ENCODE data around the gene FAM107B. TPM values are rescaled to one million over a fixed set of nuclear protein-coding genes. Genes with fewer than 3 reads are reported as not detected.

Gene FAM107B
- total and polyA plus RNA-seq, 12 donors, result 2.6 to 18.5 (median 6.2) TPM

DNA sequence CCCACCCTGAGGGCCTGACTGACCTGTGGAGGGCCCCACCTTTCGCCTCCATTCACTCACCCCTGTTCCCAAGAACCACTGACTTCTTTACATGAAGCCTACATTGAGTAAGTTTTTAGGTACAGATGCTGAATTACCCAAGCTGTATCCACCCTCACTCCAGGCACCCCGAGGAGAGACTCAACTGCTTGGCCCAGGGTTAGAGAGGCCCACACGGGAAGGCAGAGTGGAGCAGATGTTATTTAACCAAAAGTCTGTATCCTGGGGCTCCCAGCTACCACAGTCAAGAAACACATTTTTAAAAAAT lies 230.8 kb downstream of the FAM107B start:
- H3K27me3 ChIP-seq, result no peaks in the 10 kb centered on the region
- DNase-seq, result no peak
- H3K36me3 ChIP-seq, result peaks cover 0 to 10% (median 0%) of the 10 kb centered on the region in 9 donors
- WGBS, 2 donors, result 88 to 94% methylated on average over 3 of the region's 3 CpGs
- intact Hi-C loops (cut with DNase I), result loop anchor here in 3 of 10 donors (5.0 to 10.0 kb wide), 3 partner anchors 278 to 349 kb away; no protein-coding TSS in a partner anchor
- TF ChIP-seq, protein P1, sequence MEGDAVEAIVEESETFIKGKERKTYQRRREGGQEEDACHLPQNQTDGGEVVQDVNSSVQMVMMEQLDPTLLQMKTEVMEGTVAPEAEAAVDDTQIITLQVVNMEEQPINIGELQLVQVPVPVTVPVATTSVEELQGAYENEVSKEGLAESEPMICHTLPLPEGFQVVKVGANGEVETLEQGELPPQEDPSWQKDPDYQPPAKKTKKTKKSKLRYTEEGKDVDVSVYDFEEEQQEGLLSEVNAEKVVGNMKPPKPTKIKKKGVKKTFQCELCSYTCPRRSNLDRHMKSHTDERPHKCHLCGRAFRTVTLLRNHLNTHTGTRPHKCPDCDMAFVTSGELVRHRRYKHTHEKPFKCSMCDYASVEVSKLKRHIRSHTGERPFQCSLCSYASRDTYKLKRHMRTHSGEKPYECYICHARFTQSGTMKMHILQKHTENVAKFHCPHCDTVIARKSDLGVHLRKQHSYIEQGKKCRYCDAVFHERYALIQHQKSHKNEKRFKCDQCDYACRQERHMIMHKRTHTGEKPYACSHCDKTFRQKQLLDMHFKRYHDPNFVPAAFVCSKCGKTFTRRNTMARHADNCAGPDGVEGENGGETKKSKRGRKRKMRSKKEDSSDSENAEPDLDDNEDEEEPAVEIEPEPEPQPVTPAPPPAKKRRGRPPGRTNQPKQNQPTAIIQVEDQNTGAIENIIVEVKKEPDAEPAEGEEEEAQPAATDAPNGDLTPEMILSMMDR (IDR thresholded peaks at IDR 0.05), result no peak
- no peaks in the 10 kb centered on the region for H3K9me3 ChIP-seq
- no peak overlapping the region for H3K4me3 ChIP-seq
- peak overlapping the region in 6 of 10 donors; percentile 4 to 79 (median 31) for H3K27ac ChIP-seq
- no peak for ATAC-seq
- peaks cover 0 to 46% (median 8%) of the 10 kb centered on the region in 9 donors for H3K4me1 ChIP-seq

- Histone ChIP-seq H3K27me3 (no peaks in the 10 kb centered on the region), H3K4me1 (peaks cover 0 to 46% (median 8%) of the 10 kb centered on the region in 9 donors), H3K9me3 (no peaks in the 10 kb centered on the region), H3K36me3 (peaks cover 0 to 10% (median 0%) of the 10 kb centered on the region in 9 donors), H3K4me3 (no peak overlapping the region), H3K27ac (peak overlapping the region in 8 of 10 donors; percentile 4 to 79 (median 42))
- TF ChIP-seq, protein P1 (IDR thresholded peaks at IDR 0.05), result peak in 6 of 9 donors; percentile 18 to 53 (median 39)
- 47 to 63% methylated on average over 11 of the region's 11 CpGs for WGBS, 2 donors
- intact Hi-C loops (cut with DNase I), result loop anchor here in 3 of 10 donors (5.0 to 10.0 kb wide), 3 partner anchors 279 to 348 kb away; no protein-coding TSS in a partner anchor
- peak; percentile 44 to 88 (median 79) for ATAC-seq
- DNase-seq, result peak in 1 of 2 donors; percentile 37
These were observed 231.4 kb downstream of the FAM107B start for GRCh38 chr10:14543046-14543903.

- Histone ChIP-seq H3K27me3 (no peaks in the 10 kb centered on the region), H3K4me1 (peaks cover 0 to 49% (median 10%) of the 10 kb centered on the region in 9 donors), H3K9me3 (no peaks in the 10 kb centered on the region), H3K36me3 (peaks cover 0 to 6% (median 0%) of the 10 kb centered on the region in 9 donors), H3K27ac (no peak overlapping the region), H3K4me3 (no peak overlapping the region)
- ATAC-seq (no peak), DNase-seq (no peak)
- TF ChIP-seq, protein P1 (IDR thresholded peaks at IDR 0.05), result no peak
- intact Hi-C loops (cut with DNase I), result loop anchor here in 3 of 10 donors (5.0 to 10.0 kb wide), 3 partner anchors 281 to 347 kb away; no protein-coding TSS in a partner anchor
- 93 to 95% methylated on average over 9 of the region's 9 CpGs for WGBS, 2 donors
These were observed 233.3 kb downstream of the FAM107B start for GRCh38 chr10:14541379-14541778.

DNA sequence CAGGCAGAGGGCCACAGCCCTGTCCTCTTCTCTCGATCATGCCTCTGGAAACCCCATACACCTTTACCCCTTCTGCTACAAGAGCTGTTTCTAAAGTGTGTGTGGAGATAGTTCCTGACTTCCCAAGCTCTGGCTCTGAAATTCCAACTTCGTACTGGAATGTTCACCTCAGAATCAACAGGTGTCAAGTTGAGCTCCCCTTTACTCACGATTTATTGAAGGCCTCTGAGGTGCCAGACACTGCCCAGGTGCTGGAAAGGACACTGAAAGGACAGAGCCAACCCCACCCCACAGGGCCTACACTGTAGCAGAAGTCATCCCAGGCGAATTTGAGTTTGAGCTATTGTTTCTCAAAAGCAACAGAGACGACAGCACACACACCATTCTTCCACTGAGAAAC lies 234.1 kb downstream of the FAM107B start:
- intact Hi-C loops (cut with DNase I), result loop anchor here in 3 of 10 donors (5.0 to 10.0 kb wide), 3 partner anchors 282 to 346 kb away; no protein-coding TSS in a partner anchor
- peaks cover 0 to 6% (median 0%) of the 10 kb centered on the region in 9 donors for H3K36me3 ChIP-seq
- no peaks in the 10 kb centered on the region for H3K27me3 ChIP-seq
- no peak for ATAC-seq
- TF ChIP-seq, protein P1 (IDR thresholded peaks at IDR 0.05), result no peak
- no peak overlapping the region for H3K4me3 ChIP-seq
- H3K4me1 ChIP-seq, result peaks cover 0 to 45% (median 10%) of the 10 kb centered on the region in 9 donors
- no peak for DNase-seq
- H3K9me3 ChIP-seq, result no peaks in the 10 kb centered on the region
- H3K27ac ChIP-seq, result peak overlapping the region in 1 of 10 donors; percentile 26
- WGBS, 2 donors, result 90 to 92% methylated on average over 5 of the region's 5 CpGs
